Measurements from ENCODE around the gene PP2D1.
"Not testable (repeated sequence)": the region's sequence is repeated elsewhere in the genome, so short reads cannot be mapped to it uniquely, and the experiment has no call there.

PP2D1 gene

DNA sequence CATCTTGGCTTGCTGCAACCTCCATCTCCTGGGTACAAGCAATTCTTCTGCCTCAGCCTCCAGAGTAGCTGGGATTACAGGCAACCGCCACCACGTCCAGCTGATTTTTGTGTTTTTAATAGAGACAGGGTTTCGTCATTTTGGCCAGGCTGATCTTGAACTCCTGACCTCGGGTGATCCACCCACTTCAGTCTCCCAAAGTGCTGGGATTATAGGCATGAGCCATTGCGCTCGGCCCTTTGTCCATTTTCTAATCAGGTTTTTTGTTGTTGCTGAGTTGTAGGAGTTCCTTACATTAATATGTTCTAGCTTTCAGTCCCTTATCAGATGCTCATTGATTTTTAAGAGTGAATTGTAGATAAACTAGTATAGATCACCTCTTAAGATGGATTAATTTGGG, 44.9 kb downstream of the PP2D1 start:
- no peak for DNase-seq

DNA sequence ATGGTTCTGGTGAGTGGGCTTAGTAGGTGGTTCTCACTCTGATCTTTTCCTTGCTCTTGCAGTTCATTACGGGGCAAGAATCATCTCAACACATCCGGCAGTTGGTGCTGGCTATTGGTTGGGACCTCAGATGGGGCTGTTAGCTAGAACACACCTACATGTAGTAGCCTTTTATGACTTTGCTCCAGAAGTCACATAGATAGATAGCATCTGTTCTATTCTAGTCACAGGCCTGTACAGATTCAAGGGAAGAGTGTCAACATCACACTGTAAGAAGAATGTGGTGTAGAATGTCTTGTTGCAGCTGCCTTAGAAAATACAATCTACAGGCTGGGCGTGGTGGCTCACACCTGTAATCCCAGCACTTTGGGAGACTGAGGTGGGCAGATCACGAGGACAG, 50.1 kb downstream of the PP2D1 start:
- DNase-seq = no peak

GRCh38 chr3:19960696-19961095, 51.4 kb downstream of the PP2D1 start:
- DNase-seq = no peak

- no peak for DNase-seq
Observed at GRCh38 chr3:19959505-19959904, 52.6 kb downstream of the PP2D1 start.

GRCh38 chr3:19957354-19957753, 54.7 kb downstream of the PP2D1 start:
- DNase-seq = not testable (repeated sequence)

DNA sequence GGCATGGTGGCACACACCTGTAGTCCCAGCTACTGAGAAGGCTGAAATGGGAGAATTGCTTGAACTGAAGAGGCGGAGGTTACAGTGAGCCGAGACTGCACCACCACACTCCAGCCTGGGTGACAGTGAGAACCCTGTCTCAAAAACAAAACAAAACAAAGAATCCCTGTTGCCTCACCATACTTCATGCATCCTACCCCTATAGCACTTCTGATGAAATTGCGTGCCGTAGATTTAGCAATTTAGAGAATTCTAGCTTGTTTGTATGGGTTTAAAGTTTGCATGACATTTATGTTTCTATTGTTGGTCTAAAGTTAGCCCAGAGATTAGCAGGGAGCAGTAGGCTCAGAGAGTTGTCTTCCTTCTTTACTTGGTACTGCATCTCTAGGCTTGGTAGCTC, 57.4 kb downstream of the PP2D1 start:
- DNase-seq = no peak

GRCh38 chr3:19950316-19950715, 61.7 kb downstream of the PP2D1 start:
- no peak for DNase-seq

DNA sequence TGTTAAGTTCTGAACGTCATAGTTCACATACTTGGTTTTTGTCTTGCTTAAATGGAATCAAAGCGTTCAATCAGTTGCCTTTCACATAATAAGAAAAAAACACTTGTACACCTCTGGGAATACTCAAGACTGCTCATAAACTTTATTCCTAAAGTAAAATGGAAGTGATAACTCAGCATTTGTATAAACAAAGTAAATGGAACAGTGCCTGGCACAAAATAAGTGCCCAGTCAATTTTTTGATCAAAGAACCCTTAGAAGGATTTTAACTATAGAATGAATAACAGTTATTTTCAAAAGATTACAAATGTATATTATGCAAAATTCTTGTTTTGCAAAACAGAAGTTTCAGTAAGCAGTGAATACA, 63.9 kb downstream of the PP2D1 start:
- no peak for DNase-seq

DNA sequence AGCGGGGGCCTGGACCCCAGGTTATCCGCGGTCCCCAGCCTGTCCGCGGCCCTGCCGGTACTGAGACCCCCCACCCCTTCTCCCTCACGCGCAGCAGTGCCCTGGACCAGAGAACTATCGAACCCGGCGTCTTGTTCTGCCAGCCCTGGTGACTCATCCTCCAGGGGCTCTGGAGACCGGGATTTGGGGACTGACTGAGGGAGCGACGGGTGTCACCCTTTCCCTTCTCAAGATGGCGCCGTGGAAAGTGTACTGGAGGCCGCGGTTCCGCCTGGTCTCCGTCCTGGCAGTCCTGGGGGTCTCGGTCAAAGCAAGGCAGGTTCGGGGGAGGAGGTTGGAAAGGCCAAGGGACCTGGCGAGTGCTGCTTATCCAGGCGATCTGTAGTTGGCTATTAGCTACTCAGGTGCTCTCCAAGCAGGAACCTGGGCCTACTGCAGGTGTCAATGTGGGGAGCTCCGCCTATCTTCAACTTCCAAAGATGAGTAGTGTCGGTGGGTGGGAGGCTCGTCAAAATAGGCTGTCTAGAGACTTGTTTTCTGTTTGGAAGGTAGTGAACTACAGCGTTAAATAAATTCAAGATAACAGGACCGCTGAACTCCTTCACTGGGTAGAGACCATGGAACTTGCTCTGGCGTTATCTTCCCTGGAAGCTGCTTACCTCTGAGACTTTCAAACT, 64.4 kb downstream of the PP2D1 start:
- DNase-seq = peak; percentile 0

- DNase-seq = peak; percentile 91
Observed at GRCh38 chr3:19946832-19947548, 65.1 kb downstream of the PP2D1 start, which contains the start of gene RAB5A. TSS of gene RAB5A (plus strand) at chr3:19947097. CDS start at chr3:19950899, 3,802 bp downstream.

- DNase-seq = no peak
Observed at GRCh38 chr3:19945969-19946831, 65.9 kb downstream of the PP2D1 start.

- no peak for DNase-seq
Observed at GRCh38 chr3:19945534-19945933, 66.5 kb downstream of the PP2D1 start.

DNA sequence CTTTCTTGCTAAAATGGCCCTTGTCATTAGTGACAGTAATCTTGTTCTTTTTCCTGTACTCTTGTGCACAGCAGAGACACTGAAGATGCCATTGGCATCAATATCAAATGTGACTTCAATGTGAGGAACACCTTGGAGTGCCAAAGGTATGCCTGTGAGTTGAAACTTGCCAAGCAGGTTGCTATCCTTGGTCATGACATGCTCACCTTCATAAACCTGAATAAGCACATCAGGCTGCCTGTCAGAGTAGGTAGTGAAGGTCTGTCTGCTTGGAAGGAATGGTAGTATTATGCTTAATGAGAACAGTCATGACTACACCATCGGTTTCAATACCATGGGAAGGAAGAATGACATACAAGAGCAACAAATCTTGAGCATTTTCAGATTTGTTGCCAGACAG, 71.4 kb downstream of the PP2D1 start:
- DNase-seq = no peak

DNA sequence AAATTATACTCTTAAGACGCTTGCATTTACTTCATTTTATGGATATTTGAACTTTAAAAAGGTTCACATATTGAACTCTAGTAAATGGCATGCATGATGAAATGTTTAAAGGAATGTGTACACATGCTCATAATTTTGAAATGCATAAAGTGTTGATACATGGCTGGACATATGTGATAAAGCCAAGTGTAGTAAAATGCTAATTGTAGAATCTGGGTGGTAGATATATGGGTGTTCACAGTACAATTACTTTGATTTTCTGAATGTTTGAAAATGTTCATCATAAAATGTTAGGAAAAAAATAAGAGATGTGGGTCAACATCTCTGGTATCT, 73.8 kb downstream of the PP2D1 start:
- DNase-seq = no peak

GRCh38 chr3:19937459-19938294, 74.4 kb downstream of the PP2D1 start:
- DNase-seq = no peak

Measured in NCI-H524 treated with DMSO at 0.1 percent for 48 hours (cell line).